Activated T-helper 1 cell treated with anti-CD3 and anti-CD28 coated beads, Interleukin-2, amount 50 U/mL, for 16 hours (primary cell): ENCODE results near the gene USH1G.
A peak's percentile ranks its signal among the peaks of the same experiment; 100 is the strongest.
"Not testable (repeated sequence)": the region's sequence is repeated elsewhere in the genome, so short reads cannot be mapped to it uniquely, and the experiment has no call there.

Experiments
- DNase-seq, 2 donors: peaks; one replicate each; pipeline ENCODE4 v3.0.0-alpha.2; 2020; ENCODE audit warnings: low read depth in 1 of 2, low spot score in 1 of 2

The USH1G gene

GRCh38 chr17:74922694-74923537 is at the start of gene USH1G:
Gene USH1G, minus strand, starts transcription at chr17:74923255. Its CDS starts 182 bp downstream, at chr17:74923073.
- DNase-seq = no peak

DNA sequence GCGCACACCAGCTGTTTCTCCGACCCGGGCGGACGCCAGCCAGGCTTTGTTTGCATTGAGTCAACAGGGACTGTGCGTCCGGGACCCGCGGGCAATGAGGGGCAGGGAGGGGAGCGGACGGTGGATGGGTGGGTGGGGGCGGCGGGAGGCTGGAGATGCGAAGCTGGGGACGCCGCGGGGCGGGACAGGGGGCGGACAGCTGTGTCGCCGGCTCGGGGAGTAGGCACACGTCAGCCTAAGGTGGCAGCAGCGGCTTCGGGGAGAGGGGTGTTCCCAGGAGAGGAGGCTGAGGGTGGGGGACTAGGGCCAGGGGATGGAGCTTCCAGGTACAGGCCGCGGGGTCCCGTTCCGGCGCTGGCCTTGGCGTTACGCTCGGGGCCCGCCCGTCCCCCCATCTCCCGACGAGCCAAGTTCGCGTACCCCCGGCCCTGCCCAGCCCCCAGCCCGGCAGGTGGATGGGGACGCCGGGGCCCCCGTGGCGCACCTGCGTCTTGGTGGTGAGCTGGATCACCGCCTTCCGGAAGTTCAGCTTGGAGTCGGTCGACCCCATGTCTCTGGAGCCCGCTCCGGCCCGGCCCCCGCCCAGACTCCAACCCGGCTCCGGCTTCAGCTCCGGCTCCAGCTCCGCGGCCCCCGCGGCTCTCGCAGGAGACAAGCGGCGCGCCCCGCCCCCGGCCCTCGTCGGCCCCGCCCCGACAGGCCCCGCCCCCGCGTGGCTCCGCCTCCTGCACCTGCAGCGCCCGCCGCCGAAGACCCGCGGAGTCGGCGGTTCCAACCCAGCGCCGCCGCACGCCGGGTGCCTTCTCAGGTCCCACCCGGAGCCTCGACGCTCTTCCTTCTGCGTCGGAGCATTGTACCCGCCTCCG is 49.3 kb upstream of the USH1G start, which contains the start of gene HID1:
Gene HID1 (minus strand): TSS at position 653 of the 866 bp plus-strand sequence. CDS start 103 bp downstream, at position 550.
- peak; percentile 69 to 76 for DNase-seq

- DNase-seq = no peak
Measured at GRCh38 chr17:74971842-74972106, 48.7 kb upstream of the USH1G start.

- DNase-seq = no peak
Measured at GRCh38 chr17:74971069-74971841, 48.2 kb upstream of the USH1G start.

DNA sequence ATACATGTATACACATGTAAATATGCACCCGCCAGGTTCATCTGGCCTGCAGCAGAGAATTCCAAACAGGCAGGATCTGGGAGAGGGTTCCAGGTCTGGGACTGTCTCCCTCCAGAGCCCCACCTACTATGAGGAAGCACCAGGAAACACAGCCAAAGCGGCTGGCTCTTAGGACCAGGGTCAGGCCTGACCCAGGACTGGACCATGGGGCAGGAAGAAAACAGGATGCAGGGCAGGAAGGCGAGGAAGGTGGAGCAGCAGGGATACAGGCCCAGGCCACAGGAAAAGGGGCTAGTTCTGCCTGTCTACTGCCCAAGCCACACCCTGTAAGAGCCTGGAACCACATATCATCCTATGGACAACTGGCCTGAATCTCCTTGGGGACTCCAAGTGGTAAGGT is 47.3 kb upstream of the USH1G start:
- DNase-seq = no peak

DNA sequence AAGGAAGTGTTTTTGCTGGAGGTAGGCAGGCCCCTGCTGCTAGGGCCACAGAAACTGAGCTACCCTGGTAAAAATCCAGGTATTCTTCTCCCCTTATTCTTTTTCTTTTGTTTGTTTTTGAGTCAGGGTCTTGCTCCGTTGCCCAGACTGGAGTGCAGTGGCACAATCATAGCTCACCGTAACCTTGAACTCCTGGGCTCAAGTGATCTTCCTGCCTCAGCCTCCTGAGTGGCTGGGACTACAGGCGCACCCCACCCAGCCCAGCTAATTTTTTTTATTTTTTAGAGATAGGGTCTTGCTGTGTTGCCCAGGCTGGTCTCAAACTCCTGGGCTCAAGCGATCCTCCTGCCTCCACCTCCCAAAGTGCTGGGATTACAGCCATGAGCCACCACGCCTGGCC is 46.4 kb upstream of the USH1G start:
- not testable (repeated sequence) for DNase-seq

DNA sequence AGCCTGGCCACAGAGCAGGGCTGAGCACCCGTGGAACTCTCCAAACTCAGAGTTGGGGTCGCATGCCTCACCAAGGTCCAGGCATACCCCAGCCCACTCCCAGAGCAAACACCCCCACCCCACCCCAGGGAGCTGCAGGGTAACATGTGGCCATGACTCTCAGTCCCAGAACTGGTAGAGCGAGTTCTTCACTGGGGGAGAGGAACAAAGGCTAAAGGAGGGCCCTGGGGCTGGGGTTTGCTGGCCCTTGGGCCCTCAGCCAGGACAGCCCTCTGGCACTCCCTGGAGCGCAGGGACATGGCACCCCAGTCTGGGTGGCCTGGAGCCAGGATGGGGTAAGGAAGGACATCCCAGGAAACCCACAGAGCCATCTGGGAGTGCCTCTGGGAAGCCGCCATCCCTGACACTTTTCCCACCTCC is 45.3 kb upstream of the USH1G start:
- DNase-seq = no peak

DNA sequence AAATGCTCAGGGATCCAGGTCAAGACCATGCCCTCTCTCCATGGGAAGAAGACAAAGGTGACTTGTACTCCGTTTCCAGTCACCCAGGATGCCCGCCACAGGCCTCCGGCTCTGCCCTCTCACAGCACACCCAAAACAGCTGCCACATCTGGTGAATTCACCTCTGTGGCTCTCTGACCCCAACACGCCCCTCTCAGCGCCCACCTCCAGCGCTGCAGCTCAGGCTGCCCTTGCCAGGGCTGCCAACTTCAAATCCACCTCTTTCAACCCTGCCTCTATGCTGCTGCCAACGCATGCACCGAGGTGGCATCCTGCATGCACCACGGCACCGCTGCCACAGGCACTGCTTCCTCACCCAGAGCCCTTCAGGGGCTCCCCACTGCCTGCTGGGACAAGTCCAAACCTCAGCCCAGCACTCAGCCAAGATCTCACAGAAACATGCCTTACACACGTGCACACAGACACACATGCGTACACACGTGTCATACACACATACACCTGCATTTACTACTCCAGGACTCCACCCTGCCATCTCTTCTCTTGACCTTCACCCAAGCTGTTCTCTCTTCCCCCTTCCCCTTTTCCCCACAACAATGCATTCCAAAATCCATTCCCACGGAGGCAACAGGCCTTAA is 42.0 kb upstream of the USH1G start:
- no peak for DNase-seq

DNA sequence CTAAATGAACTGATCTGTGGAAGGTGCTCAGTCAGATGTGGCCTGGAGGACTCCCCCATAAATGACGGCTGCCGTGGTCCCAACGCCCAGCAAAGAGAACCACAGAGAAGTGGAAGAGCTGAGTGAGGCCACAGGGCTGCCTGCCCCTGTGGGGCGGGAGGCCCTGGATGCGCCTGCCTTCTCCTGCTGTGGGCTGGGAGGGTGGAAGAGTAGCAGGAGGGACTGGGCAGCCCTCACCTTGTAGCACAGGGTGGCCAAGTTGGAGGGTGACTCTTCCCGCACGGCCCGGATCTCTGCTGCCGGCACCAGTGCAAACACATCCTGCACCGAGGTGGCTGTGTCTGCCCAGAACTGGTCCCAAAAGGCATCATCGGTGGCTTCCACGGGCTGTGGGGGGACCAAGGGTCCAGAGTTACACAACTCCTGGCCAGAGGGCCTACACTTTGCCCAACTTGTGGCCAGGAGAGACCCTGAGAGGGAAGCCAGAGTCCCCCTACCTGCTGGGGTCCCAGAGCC is 41.2 kb upstream of the USH1G start:
- no peak for DNase-seq

DNA sequence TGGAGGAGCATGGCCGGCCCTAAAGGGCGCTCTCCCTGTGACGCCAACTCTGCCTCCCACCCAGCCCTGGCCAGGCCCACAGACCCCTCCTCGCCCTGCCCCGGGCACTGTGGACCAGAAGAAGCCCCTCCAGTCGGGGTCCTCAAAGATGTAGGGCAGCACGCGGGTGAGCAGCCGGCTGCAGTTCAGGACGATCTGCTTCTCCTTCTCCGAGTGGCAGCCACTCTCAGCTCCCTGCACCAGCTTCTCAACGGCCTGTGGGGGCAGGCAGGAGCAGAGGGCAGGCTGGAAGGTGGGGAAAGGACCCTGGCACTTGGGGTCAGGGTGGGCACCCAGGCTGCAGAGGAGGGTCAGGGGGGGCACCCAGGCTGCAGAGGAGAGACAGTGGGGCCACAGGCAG is 40.6 kb upstream of the USH1G start:
- no peak for DNase-seq

GRCh38 chr17:74962622-74963394 is 39.8 kb upstream of the USH1G start:
- DNase-seq = no peak

DNA sequence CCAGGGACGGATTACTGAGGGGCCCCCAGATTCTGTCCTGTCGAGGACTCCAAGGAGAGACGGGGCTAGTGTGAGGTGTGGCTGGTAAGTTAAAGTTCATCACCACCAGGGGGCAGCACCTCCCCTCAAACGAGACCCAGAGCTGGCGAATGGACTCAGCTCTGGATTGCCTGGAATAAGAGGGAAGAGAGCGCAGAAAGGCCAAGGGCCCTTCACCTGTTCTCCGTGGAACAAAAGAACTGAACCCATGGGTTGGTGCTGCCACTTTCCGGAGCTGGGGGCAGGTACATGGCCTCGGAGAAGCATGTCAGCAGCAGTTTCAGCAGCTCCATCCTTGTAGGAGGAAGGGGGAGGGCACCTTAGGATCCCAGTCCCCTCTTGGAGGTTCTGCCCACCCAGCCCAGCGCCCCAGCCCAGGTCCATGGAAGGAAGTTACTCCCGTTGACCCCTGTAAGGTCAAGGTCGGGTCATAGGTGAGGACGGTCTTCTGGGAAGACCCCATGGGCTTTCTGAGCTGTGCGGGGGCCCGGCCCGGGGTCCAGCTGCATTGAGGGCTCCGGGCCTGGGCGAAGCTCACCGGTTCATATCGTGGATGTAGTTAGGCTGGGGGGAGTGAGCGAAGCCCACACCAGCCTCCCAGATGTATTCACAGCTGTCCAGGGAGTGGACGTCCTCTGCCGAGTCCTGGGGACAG is 38.7 kb upstream of the USH1G start:
- peak; percentile 73 to 79 for DNase-seq

DNA sequence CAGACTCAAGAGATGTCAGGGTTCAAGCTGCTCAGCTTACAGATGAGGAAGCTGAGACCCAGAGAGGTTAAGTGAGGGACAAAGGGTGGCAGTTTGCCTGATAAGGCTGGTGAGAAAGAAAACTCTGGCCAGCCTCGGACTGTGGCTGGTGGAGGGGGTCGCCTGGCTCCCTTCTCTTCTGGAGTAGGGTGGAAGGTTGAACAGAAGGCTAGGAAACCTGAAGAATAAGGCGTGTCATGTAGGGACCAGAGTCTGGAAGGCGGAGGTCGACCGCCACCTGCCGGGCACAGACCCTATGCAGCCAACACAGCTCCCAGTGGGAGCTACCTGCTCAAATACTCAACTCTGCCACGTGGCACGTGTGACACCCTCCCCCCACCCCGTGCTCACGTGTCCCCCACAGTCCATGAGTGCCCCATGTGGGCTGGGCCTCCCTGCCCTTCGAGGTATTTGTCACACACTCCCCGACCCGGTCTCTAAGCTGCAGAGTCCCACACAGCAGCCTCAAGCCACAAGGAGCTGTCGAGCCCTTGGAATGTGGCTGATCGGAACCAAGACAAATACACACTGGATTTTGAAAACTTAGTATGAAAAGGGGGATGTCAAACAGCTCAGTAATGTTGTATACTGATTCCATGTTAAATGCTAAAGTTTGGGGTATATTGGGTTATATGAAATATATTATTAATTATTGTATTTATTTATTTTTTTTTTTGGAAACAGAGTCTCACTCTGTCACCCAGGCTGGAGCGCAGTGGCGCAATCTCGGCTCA is 37.7 kb upstream of the USH1G start:
- no peak for DNase-seq

- DNase-seq = no peak
Measured at GRCh38 chr17:74959826-74960515, 36.9 kb upstream of the USH1G start.

DNA sequence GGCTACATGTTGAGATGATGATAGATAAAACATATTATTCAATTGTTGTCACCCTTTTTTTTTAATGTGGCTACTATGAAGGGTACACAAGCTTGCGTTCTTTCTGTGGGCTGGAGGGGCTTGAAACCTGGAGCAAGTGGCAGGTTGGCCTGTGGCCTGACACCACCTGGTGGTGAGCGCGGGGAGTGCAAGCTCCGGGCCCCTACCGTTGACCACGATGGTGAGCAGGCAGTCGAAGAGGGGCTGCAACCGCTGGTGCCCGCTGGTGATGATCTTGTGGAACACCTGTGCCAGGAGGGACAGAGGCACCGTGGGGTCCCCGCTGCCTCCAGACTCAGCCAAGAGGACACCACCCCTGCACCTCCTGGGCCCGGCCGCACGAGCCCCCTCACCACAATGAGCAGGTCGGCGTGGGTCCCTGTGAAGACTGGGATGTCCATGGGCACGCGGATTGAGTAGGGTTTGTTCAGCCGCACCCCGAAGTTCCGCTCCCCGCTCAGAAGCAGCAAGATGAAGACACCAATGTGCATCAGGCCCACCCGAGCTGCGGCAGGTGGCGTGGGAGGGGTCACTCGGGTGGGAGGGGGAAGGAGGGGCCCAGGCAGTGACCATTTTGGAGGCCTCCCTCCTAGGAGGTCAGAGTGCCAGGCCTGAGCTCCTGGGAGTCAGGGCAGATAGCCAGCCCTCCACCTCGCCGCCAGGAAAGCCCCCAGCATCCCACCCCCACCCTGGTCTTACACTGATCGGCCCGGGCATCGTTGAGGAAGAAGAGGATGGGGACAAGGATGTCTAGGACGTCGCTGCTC is 35.1 kb upstream of the USH1G start:
- peak; percentile 62 to 68 for DNase-seq

DNA sequence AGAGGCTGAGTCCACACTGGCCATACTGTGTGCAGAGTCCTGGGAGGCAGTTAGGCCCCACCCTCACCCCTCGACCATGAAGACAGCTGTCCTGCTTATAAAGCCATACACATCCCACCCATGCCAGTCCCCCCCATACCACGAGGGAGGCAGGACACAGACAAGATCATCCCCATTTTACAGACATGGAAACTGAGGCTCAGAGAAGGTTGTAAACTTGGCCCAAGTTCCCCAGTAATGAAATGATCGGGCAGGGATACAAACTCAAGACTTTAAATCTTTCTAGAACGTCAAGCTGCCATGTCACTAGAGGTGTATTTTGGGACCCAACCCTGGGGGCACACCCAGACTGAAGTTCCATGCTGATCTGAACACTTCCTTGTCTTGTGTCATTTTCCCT is 33.0 kb upstream of the USH1G start:
- no peak for DNase-seq
